Measurements from ENCODE around the gene ERMAP. TPM values are rescaled to one million over a fixed set of nuclear protein-coding genes. Genes with fewer than 3 reads are reported as not detected.
"Not testable (repeated sequence)": the region's sequence is repeated elsewhere in the genome, so short reads cannot be mapped to it uniquely, and the experiment has no call there.

ERMAP gene
- polyA plus RNA-seq, 1 donor, result 21.8 TPM

DNA sequence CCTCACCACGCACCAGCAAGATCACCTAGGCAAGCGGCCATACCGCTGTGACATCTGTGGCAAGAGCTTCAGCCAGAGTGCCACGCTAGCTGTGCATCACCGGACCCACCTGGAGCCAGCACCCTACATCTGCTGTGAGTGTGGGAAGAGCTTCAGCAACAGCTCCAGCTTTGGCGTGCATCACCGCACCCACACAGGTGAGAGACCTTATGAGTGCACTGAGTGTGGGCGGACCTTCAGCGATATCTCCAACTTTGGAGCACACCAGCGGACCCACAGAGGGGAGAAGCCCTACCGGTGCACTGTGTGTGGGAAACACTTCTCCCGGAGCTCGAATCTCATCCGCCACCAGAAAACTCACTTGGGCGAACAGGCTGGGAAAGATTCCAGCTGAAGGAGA, 34.5 kb downstream of the ERMAP start:
- no peak for DNase-seq
- Histone ChIP-seq H3K4me1 (ENCODE audit: control insufficient read depth, insufficient read depth, low read length) (peaks cover 4% of the 10 kb centered on the region), H3K4me3 (ENCODE audit: low read length) (no peak overlapping the region), H3K27me3 (ENCODE audit: control insufficient read depth, insufficient read depth, low read length) (no peaks in the 10 kb centered on the region), H3K36me3 (ENCODE audit: control insufficient read depth, insufficient read depth, low read length) (peaks cover 20% of the 10 kb centered on the region), H3K27ac (ENCODE audit: low read length) (no peak overlapping the region), H3K9me3 (ENCODE audit: control insufficient read depth, low read depth, low read length) (peaks cover 2% of the 10 kb centered on the region)
- WGBS (ENCODE audit: insufficient coverage, low lambda C conversion rate), result no CpG with 5 or more reads among the region's 15 CpGs

DNA sequence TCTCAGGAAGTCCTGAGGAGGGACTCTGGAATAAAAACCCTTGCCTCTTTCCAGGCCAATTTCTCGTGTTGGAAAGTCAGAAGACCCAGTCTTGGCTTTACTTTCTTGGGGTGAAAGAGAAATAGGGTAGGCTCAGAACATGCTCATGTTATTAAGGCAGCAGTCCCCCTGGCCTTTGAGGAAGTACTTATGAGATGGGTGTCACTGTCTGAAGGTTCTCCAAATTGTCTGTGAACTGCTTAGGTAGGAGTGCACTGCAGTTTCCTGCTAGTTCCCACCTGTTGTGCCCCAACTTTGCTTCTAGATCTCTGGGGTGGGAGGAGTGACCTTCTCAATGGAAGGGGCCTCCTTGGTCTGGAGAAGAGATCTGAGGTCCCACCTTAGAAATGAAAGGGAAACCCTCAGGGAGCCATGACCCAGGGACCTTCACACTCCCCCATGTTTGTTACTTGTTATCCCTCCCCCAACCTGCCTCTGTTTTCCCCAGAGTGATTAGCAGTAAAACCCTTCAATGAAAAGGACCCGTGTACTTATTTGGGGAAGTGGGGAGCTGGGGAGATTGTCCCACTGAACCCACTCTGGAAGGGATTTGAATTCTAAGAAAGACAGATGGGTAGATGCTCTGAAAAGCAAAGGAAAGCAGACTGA, 35.2 kb downstream of the ERMAP start:
- Histone ChIP-seq H3K4me1 (ENCODE audit: control insufficient read depth, insufficient read depth, low read length) (peaks cover 3% of the 10 kb centered on the region), H3K36me3 (ENCODE audit: control insufficient read depth, insufficient read depth, low read length) (peaks cover 20% of the 10 kb centered on the region), H3K27ac (ENCODE audit: low read length) (no peak overlapping the region), H3K27me3 (ENCODE audit: control insufficient read depth, insufficient read depth, low read length) (no peaks in the 10 kb centered on the region), H3K4me3 (ENCODE audit: low read length) (no peak overlapping the region), H3K9me3 (ENCODE audit: control insufficient read depth, low read depth, low read length) (peaks cover 2% of the 10 kb centered on the region)
- WGBS (ENCODE audit: insufficient coverage, low lambda C conversion rate), result 100% methylated on average over 1 of the region's 2 CpGs
- DNase-seq, result no peak

DNA sequence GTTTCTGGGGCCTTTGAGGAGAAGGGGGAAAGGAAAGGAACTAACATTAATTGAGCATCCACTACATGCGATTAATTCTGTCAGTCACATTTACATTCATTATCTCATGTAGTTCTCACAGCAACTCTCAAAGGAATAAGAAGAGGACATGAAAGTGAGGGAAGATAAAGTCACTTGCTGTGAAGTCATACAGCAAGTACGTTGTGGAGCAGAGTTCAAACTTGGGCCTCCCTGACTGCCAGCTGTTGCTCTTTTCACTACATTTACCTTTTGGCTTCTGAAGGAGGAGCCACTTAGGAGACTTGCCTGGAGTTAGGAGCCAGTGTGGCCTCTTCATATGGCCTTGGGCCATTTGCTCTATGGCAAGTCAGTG, 35.7 kb downstream of the ERMAP start:
- Histone ChIP-seq H3K4me1 (ENCODE audit: control insufficient read depth, insufficient read depth, low read length) (no peaks in the 10 kb centered on the region), H3K27ac (ENCODE audit: low read length) (no peak overlapping the region), H3K4me3 (ENCODE audit: low read length) (no peak overlapping the region), H3K9me3 (ENCODE audit: control insufficient read depth, low read depth, low read length) (peaks cover 2% of the 10 kb centered on the region), H3K27me3 (ENCODE audit: control insufficient read depth, insufficient read depth, low read length) (no peaks in the 10 kb centered on the region), H3K36me3 (ENCODE audit: control insufficient read depth, insufficient read depth, low read length) (peaks cover 20% of the 10 kb centered on the region)
- peak; percentile 16 to 46 for DNase-seq
- 0% methylated on average over 1 of the region's 2 CpGs for WGBS (ENCODE audit: insufficient coverage, low lambda C conversion rate)

DNA sequence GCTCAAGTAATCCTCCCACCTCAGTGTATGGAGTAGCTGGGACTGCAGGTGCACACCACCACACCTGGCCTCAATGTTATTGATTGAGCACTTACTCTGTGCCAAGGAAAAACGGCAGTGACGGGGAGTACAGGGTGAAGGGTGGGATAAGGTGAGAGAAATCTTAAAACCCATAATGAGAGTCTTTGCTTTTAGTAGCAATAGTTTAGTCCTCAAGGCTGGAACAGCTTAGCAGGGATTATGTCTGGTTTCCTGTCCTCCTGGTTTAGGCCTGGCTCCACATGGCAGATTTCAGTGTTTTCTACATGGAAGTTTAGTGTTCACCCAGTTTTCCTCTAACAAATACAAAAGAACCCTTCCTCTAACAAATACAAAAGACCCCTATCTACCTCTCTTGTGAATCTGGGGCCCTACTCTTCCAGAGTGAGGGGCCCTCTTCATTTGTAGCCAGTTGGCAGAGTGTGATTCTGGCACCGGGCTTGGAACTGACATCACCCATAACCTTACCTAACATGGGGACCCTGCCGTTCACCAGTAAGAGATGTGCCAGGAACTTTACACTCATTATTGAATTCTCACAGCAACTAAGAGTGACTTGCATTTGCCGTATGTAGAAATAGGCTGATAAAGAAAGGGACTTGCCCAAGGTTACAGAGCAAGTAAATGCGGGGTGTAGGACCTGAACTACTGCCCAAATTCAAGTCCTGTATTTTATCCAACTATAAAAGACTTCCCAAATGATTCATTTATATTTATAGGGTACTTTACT, 36.4 kb downstream of the ERMAP start:
- Histone ChIP-seq H3K36me3 (ENCODE audit: control insufficient read depth, insufficient read depth, low read length) (peaks cover 20% of the 10 kb centered on the region), H3K4me3 (ENCODE audit: low read length) (no peak overlapping the region), H3K9me3 (ENCODE audit: control insufficient read depth, low read depth, low read length) (peaks cover 2% of the 10 kb centered on the region), H3K27me3 (ENCODE audit: control insufficient read depth, insufficient read depth, low read length) (no peaks in the 10 kb centered on the region), H3K4me1 (ENCODE audit: control insufficient read depth, insufficient read depth, low read length) (no peaks in the 10 kb centered on the region), H3K27ac (ENCODE audit: low read length) (no peak overlapping the region)
- DNase-seq, result no peak
- no CpG with 5 or more reads among the region's 6 CpGs for WGBS (ENCODE audit: insufficient coverage, low lambda C conversion rate)

DNA sequence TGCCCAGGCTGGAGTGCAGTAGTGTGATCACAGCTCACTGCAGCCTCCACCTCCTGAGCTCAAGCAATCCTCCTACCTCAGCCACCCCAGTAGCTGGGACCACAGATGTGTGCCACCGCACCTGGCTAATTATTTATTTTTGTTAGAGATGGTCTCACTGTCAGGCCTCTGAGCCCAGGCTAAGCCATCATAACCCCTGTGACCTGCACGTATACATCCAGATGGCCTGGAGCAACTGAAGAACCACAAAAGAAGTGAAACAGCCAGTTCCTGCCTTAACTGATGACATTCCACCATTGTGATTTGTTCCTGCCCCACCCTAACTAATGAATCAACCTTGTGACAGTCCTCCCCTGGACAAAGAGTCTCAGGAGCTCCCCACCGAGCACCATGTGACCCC, 39.6 kb downstream of the ERMAP start:
- H3K9me3 ChIP-seq (ENCODE audit: control insufficient read depth, low read depth, low read length); H3K4me3 ChIP-seq (ENCODE audit: low read length); H3K36me3 ChIP-seq (ENCODE audit: control insufficient read depth, insufficient read depth, low read length); DNase-seq; H3K27ac ChIP-seq (ENCODE audit: low read length); H3K27me3 ChIP-seq (ENCODE audit: control insufficient read depth, insufficient read depth, low read length); H3K4me1 ChIP-seq (ENCODE audit: control insufficient read depth, insufficient read depth, low read length): not testable (repeated sequence)
- WGBS (ENCODE audit: insufficient coverage, low lambda C conversion rate), result no CpG with 5 or more reads among the region's 3 CpGs

DNA sequence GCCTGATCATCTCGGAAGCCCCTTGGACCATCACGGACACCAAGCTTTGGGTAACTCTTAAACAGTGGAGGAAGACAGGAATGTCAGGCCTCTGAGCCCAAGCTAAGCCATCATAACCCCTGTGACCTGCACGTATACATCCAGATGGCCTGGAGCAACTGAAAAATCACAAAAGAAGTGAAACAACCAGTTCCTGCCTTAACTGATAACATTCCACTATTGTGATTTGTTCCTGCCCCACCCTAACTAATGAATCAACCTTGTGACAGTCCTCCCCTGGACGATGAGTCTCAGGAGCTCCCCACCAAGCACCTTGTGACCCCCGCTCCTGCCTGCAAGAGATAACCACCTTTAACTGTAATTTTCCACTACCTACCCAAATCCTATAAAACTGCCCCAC, 42.4 kb downstream of the ERMAP start:
- H3K9me3 ChIP-seq (ENCODE audit: control insufficient read depth, low read depth, low read length); H3K4me3 ChIP-seq (ENCODE audit: low read length); H3K27me3 ChIP-seq (ENCODE audit: control insufficient read depth, insufficient read depth, low read length); DNase-seq; H3K4me1 ChIP-seq (ENCODE audit: control insufficient read depth, insufficient read depth, low read length); H3K36me3 ChIP-seq (ENCODE audit: control insufficient read depth, insufficient read depth, low read length); H3K27ac ChIP-seq (ENCODE audit: low read length): not testable (repeated sequence)
- no CpG with 5 or more reads among the region's 5 CpGs for WGBS (ENCODE audit: insufficient coverage, low lambda C conversion rate)

DNA sequence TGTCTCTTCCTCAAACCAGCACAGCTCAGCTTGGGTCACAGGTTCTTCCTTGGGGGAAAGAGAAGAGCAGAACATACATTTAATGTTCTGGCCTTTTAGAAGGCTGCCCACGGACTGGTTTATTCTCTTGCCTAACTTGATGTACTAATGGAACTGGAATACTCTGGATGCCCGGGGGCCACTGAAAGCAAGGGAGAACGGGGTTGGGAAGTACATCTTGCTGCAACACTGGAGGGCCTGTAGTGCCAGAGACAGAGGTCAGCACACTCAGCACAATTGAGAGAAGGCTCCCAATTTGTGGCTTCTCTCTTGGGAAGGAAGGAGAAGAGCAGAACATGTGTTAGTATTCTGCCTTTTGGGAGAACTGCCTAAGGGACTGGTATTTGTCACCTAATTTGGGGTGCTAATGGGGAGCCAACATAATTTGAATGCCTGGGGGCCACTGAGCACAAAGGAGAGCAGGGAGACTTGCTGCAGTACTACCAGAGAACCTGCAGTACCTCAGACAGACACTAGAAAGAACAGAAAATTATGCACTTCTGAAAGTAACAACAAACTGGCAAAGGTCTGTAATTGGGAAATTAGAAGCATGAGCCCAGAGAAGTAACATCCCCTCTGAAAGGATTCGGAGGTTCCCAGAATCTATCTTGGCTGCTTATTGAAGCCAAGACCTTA, 43.6 kb downstream of the ERMAP start:
- H3K9me3 ChIP-seq (ENCODE audit: control insufficient read depth, low read depth, low read length), result peaks cover 5% of the 10 kb centered on the region
- no peaks in the 10 kb centered on the region for H3K36me3 ChIP-seq (ENCODE audit: control insufficient read depth, insufficient read depth, low read length)
- H3K27me3 ChIP-seq (ENCODE audit: control insufficient read depth, insufficient read depth, low read length), result no peaks in the 10 kb centered on the region
- no CpG with 5 or more reads among the region's 4 CpGs for WGBS (ENCODE audit: insufficient coverage, low lambda C conversion rate)
- no peak for DNase-seq
- no peak overlapping the region for H3K27ac ChIP-seq (ENCODE audit: low read length)
- no peaks in the 10 kb centered on the region for H3K4me1 ChIP-seq (ENCODE audit: control insufficient read depth, insufficient read depth, low read length)
- no peak overlapping the region for H3K4me3 ChIP-seq (ENCODE audit: low read length)

DNA sequence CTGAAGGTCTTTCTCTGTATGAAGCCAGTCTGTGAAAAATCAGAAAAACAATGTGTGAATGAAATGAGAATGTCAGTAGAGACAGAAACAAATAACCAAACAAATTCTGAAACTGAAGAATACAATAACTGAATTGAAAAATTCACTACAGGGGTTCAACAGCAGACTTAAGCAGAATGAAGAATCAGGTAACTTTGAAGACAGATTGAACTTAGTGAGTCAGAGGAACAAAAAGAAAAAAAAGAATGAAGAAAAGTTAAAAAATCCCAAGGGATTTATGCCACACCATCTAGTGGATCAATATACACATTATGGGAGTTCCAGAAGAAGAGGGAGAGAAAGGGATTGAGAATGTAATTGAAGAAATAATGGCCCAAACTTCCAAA, 44.1 kb downstream of the ERMAP start:
- Histone ChIP-seq H3K27me3 (ENCODE audit: control insufficient read depth, insufficient read depth, low read length) (no peaks in the 10 kb centered on the region), H3K4me1 (ENCODE audit: control insufficient read depth, insufficient read depth, low read length) (no peaks in the 10 kb centered on the region), H3K4me3 (ENCODE audit: low read length) (no peak overlapping the region), H3K36me3 (ENCODE audit: control insufficient read depth, insufficient read depth, low read length) (no peaks in the 10 kb centered on the region), H3K27ac (ENCODE audit: low read length) (no peak overlapping the region), H3K9me3 (ENCODE audit: control insufficient read depth, low read depth, low read length) (peaks cover 5% of the 10 kb centered on the region)
- DNase-seq, result no peak

DNA sequence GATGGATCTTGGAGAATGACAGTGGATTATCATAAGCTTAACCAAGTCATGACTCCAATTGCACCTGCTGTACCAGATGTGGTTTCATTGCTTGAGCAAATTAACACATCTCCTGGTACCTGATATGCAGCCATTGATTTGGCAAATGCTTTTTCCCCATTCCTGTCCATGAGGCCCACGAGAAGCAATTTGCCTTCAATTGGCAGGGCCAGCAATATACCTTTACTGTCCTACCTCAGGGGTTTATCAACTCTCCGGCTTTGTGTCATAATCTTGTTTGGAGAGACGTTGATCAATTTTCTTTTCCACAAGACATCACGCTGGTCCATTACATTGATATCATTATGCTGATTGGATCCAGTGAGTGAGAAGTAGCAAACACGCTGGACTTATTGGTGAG, 49.6 kb downstream of the ERMAP start:
- Histone ChIP-seq H3K27me3 (ENCODE audit: control insufficient read depth, insufficient read depth, low read length) (no peaks in the 10 kb centered on the region), H3K36me3 (ENCODE audit: control insufficient read depth, insufficient read depth, low read length) (no peaks in the 10 kb centered on the region), H3K9me3 (ENCODE audit: control insufficient read depth, low read depth, low read length) (no peaks in the 10 kb centered on the region), H3K27ac (ENCODE audit: low read length) (no peak overlapping the region), H3K4me1 (ENCODE audit: control insufficient read depth, insufficient read depth, low read length) (no peaks in the 10 kb centered on the region), H3K4me3 (ENCODE audit: low read length) (no peak overlapping the region)
- WGBS (ENCODE audit: insufficient coverage, low lambda C conversion rate), result no CpG with 5 or more reads among the region's 5 CpGs
- no peak for DNase-seq

DNA sequence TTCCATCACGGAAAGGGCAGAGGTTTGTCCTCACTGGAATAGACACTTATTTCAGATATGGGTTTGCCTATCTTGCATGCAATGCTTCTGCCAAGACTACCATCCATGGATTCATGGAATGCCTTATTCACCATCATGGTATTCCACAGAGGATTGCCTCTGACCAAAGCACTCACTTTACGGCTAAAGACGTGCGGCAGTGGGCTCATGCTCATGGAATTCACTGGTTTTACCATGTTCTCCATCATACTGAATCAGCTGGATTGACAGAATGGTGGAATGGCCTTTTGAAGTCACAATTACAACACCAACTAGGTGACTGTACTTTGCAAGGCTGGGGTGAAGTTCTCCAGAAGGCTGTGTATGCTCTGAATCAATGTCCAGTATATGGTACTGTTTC, 51.5 kb downstream of the ERMAP start:
- no CpG with 5 or more reads among the region's 4 CpGs for WGBS (ENCODE audit: insufficient coverage, low lambda C conversion rate)
- DNase-seq; H3K4me1 ChIP-seq (ENCODE audit: control insufficient read depth, insufficient read depth, low read length); H3K36me3 ChIP-seq (ENCODE audit: control insufficient read depth, insufficient read depth, low read length); H3K9me3 ChIP-seq (ENCODE audit: control insufficient read depth, low read depth, low read length); H3K4me3 ChIP-seq (ENCODE audit: low read length); H3K27me3 ChIP-seq (ENCODE audit: control insufficient read depth, insufficient read depth, low read length); H3K27ac ChIP-seq (ENCODE audit: low read length): not testable (repeated sequence)
